ENCODE results near the gene PLEKHA6. TPM values are rescaled to one million over a fixed set of nuclear protein-coding genes. Genes with fewer than 3 reads are reported as not detected.

PLEKHA6 gene
- total RNA-seq, 1 donor from 2014 or later, result 0.21 TPM

GRCh38 chr1:204199579-204199978, 160.2 kb downstream of the PLEKHA6 start:
- H3K27ac Mint-ChIP-seq, result no peak overlapping the region
- no peaks in the 10 kb centered on the region for H3K4me1 Mint-ChIP-seq (ENCODE audit: low read depth)
- no peak overlapping the region for H3K4me3 Mint-ChIP-seq
- intact Hi-C loops (cut with micrococcal nuclease), result no loop called here
- H3K27me3 Mint-ChIP-seq (ENCODE audit: insufficient read depth), result peaks cover 9% of the 10 kb centered on the region
- H3K36me3 Mint-ChIP-seq (ENCODE audit: low read depth), result no peaks in the 10 kb centered on the region
- H3K9me3 Mint-ChIP-seq, result no peaks in the 10 kb centered on the region
- DNase-seq (ENCODE audit: low spot score), result no peak

- DNase-seq (ENCODE audit: low spot score), result no peak
- intact Hi-C loops (cut with micrococcal nuclease), result no loop called here
- Mint-ChIP-seq H3K9me3 (no peaks in the 10 kb centered on the region), H3K36me3 (ENCODE audit: low read depth) (no peaks in the 10 kb centered on the region), H3K4me1 (ENCODE audit: low read depth) (no peaks in the 10 kb centered on the region), H3K27ac (no peak overlapping the region), H3K27me3 (ENCODE audit: insufficient read depth) (peaks cover 3% of the 10 kb centered on the region), H3K4me3 (no peak overlapping the region)
Observed at GRCh38 chr1:204198348-204199340, 161.1 kb downstream of the PLEKHA6 start.

GRCh38 chr1:204197068-204197467, 162.7 kb downstream of the PLEKHA6 start:
- H3K4me3 Mint-ChIP-seq, result no peak overlapping the region
- no peaks in the 10 kb centered on the region for H3K36me3 Mint-ChIP-seq (ENCODE audit: low read depth)
- no peak overlapping the region for H3K27ac Mint-ChIP-seq

DNA sequence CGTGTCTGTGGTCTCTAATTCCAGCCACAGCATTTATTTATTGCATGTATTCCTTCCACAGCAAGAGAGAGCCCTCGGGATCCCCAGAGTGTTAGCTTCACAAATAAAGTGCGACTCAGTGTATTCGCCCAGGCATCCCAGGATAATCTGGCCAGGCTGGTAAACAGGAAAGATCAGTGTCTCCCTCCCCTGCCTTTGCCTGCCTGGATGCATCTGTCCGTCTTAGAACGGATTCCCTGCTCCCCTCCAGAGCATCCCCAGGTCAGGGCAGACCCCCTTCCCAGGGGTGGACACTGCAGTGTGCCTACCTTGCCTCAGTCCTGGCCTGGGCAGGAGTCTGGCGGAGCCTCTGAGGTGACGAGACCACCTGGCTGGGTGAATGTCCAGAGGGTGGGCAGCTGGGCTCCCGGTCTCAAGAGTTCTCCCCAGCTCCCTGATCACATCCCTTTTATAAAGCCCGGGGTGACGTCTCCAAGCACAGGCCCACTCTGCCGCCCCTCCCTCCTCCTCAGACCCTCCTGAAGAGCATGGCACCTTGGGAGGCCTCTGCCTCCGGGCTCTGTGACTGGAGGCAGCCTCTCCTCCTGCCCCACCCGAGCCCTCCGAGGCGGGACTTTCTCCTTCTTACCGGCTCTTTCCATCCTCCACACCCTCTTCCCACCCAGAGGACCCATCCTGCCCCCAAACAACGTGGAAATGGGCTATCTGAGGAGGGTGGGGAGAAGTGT, 163.5 kb downstream of the PLEKHA6 start, which contains the start of gene KISS1:
Gene KISS1 (minus strand): TSS at position 424 of the 728 bp plus-strand sequence. CDS start 3,615 bp downstream, outside the sequence.
- no peak for DNase-seq (ENCODE audit: low spot score)
- intact Hi-C loops (cut with micrococcal nuclease), result no loop called here
- Mint-ChIP-seq H3K4me1 (ENCODE audit: low read depth) (no peaks in the 10 kb centered on the region), H3K27me3 (ENCODE audit: insufficient read depth) (peaks cover 18% of the 10 kb centered on the region), H3K9me3 (no peaks in the 10 kb centered on the region), H3K27ac (no peak within 1 kb of the TSS), H3K4me3 (no peak within 1 kb of the TSS), H3K36me3 (ENCODE audit: low read depth) (no peaks in the 10 kb centered on the region)

More at GRCh38 chr1:204197068-204197467, 162.7 kb downstream of the PLEKHA6 start:
- intact Hi-C loops (cut with micrococcal nuclease), result no loop called here
- H3K4me1 Mint-ChIP-seq (ENCODE audit: low read depth), result no peaks in the 10 kb centered on the region
- H3K9me3 Mint-ChIP-seq, result no peaks in the 10 kb centered on the region
- no peak for DNase-seq (ENCODE audit: low spot score)
- H3K27me3 Mint-ChIP-seq (ENCODE audit: insufficient read depth), result peaks cover 12% of the 10 kb centered on the region

- intact Hi-C loops (cut with micrococcal nuclease), result no loop called here
- H3K4me3 Mint-ChIP-seq, result no peak overlapping the region
- H3K4me1 Mint-ChIP-seq (ENCODE audit: low read depth), result peaks cover 5% of the 10 kb centered on the region
- H3K27me3 Mint-ChIP-seq (ENCODE audit: insufficient read depth), result peaks cover 28% of the 10 kb centered on the region
- H3K27ac Mint-ChIP-seq, result no peak overlapping the region
- H3K36me3 Mint-ChIP-seq (ENCODE audit: low read depth), result no peaks in the 10 kb centered on the region
- H3K9me3 Mint-ChIP-seq, result no peaks in the 10 kb centered on the region
- DNase-seq (ENCODE audit: low spot score), result no peak
Observed at GRCh38 chr1:204194771-204195170, 165.0 kb downstream of the PLEKHA6 start.

GRCh38 chr1:204194080-204194479, 165.6 kb downstream of the PLEKHA6 start:
- no peaks in the 10 kb centered on the region for H3K9me3 Mint-ChIP-seq
- H3K36me3 Mint-ChIP-seq (ENCODE audit: low read depth), result no peaks in the 10 kb centered on the region
- intact Hi-C loops (cut with micrococcal nuclease), result no loop called here
- DNase-seq (ENCODE audit: low spot score), result no peak
- no peak overlapping the region for H3K27ac Mint-ChIP-seq
- no peak overlapping the region for H3K4me3 Mint-ChIP-seq
- H3K4me1 Mint-ChIP-seq (ENCODE audit: low read depth), result peaks cover 10% of the 10 kb centered on the region
- peaks cover 35% of the 10 kb centered on the region for H3K27me3 Mint-ChIP-seq (ENCODE audit: insufficient read depth)

- no peak for DNase-seq (ENCODE audit: low spot score)
- H3K27me3 Mint-ChIP-seq (ENCODE audit: insufficient read depth), result peaks cover 43% of the 10 kb centered on the region
- intact Hi-C loops (cut with micrococcal nuclease), result no loop called here
- H3K9me3 Mint-ChIP-seq, result no peaks in the 10 kb centered on the region
- no peak overlapping the region for H3K27ac Mint-ChIP-seq
- no peaks in the 10 kb centered on the region for H3K36me3 Mint-ChIP-seq (ENCODE audit: low read depth)
- no peak overlapping the region for H3K4me3 Mint-ChIP-seq
- H3K4me1 Mint-ChIP-seq (ENCODE audit: low read depth), result peaks cover 18% of the 10 kb centered on the region
Observed at GRCh38 chr1:204192589-204193352, 167.0 kb downstream of the PLEKHA6 start.

DNA sequence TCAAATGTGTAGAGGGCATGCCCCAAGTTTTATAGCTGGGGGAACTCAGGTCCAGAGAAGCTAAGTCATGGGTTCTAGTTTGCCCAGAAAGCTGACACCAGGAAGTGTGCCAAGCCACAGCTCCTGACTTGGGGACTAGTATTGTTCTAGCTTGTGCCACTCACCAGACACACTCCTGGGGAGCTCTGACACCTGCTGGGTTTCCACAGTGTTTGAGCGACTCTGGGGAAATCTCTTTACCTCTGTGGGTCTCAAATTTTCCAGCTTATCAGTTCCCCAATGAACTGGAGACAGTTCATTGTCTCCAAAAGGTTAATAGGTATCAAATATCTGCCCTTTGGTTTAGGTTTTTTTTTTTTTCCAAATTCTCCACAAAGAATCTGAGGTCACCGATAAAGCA, 167.7 kb downstream of the PLEKHA6 start:
- no peak overlapping the region for H3K4me3 Mint-ChIP-seq

DNA sequence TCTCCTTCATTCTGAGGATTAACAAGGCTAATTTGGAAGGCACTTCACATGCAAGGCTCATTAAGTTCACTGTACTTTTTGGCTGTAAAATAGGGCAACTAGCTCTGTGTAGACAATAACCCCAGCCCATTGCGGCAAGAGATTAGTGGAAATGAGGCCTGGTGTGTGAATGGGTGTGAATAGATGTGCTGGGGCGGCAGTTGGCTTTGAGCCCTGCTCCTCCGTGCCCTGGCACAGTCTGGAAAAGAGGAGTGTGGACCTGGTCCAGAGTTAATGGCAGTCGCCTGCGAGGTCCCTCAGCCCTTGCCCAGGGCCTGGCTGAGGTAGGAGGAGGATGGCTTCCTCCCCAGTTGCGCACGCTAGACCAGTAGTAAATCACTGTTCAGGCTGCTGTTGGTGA, 168.3 kb downstream of the PLEKHA6 start:
- intact Hi-C loops (cut with micrococcal nuclease), result no loop called here
- no peak for DNase-seq (ENCODE audit: low spot score)
- H3K9me3 Mint-ChIP-seq, result no peaks in the 10 kb centered on the region
- H3K36me3 Mint-ChIP-seq (ENCODE audit: low read depth), result no peaks in the 10 kb centered on the region
- peaks cover 18% of the 10 kb centered on the region for H3K4me1 Mint-ChIP-seq (ENCODE audit: low read depth)
- no peak overlapping the region for H3K4me3 Mint-ChIP-seq
- peaks cover 52% of the 10 kb centered on the region for H3K27me3 Mint-ChIP-seq (ENCODE audit: insufficient read depth)
- no peak overlapping the region for H3K27ac Mint-ChIP-seq

More for the DNA sequence above, 167.7 kb downstream of the PLEKHA6 start:
- no peaks in the 10 kb centered on the region for H3K36me3 Mint-ChIP-seq (ENCODE audit: low read depth)
- DNase-seq (ENCODE audit: low spot score), result no peak
- intact Hi-C loops (cut with micrococcal nuclease), result no loop called here
- H3K27me3 Mint-ChIP-seq (ENCODE audit: insufficient read depth), result peaks cover 50% of the 10 kb centered on the region
- peaks cover 18% of the 10 kb centered on the region for H3K4me1 Mint-ChIP-seq (ENCODE audit: low read depth)
- H3K9me3 Mint-ChIP-seq, result no peaks in the 10 kb centered on the region
- H3K27ac Mint-ChIP-seq, result no peak overlapping the region

DNA sequence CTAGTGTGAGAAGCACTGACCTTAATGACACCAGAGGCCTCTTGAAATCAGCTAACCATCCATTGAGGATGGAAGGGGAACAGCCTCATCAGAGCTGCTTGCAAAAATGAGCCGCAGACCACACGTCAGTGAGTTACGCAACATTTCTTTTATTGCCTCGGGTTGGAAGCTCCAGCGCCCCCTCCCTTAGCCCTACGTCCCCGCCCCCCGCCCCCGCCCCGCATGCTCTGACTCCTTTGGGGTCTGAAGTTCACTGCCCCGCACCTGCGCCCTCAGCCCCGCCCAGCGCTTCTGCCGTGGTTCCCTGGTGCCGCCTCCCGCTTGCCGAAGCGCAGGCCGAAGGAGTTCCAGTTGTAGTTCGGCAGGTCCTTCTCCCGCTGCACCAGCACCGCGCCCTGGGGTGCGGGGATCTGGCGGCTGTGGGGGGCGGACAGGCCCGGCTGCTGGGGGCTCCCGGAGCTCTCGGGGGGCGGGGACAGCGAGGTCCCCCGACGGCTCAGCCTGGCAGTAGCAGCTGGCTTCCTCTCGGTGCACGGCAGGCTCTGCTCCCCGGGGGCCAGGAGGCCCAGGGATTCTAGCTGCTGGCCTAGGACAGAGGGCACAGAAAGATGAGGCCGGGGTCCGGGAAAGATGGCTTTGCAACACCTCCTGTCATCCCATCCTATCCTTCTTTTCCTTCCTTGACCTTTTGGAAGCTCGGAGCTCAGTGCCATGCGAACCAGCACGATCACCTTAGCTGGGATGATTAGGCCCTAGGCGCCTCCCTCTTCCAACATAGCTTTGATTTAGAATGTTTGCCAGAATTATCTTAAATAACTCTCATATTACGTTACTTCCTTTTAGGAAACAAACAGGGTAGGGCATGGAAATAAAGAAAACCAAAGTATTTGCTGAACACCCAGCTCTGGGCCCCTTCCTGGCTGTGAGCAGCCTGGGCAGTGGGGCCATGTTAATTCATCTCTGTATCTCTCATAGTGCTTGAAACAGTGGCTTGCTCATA, 169.2 kb downstream of the PLEKHA6 start:
- Mint-ChIP-seq H3K9me3 (no peaks in the 10 kb centered on the region), H3K36me3 (ENCODE audit: low read depth) (no peaks in the 10 kb centered on the region), H3K27ac (no peak overlapping the region), H3K4me1 (ENCODE audit: low read depth) (peaks cover 18% of the 10 kb centered on the region), H3K27me3 (ENCODE audit: insufficient read depth) (peaks cover 52% of the 10 kb centered on the region), H3K4me3 (no peak overlapping the region)
- intact Hi-C loops (cut with micrococcal nuclease), result no loop called here
- DNase-seq (ENCODE audit: low spot score), result no peak

DNA sequence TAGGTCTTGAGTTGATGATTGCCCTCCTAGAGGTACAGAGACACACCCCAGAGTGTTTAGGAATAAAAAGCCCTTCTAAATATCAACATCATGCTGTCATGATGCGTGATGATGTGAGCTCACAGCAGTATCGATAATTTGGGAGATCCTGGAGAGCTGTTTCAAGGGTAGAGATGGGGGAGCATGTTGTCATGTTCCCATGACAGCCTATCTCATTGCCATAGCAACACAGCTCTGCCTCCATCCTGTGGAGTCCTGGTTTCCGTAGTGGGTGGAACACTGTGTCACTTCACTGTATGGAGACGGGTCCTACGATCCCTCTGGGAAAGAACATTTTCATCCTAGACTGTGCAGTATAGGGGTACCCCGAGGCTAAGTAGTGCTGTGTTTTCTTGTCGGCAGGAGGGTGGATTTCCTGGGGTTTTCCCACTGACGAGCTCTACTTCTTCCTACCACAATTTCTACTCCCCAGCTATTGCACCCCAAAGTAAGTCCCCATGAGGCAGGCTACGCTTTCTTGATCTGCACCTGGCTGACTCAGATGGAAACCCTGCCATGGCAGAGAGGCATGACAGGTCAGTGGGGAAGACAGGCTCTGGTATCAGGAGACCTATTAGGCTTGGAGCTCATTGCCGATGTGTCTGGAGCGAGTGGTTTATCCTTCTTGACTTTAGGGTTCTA, 170.6 kb downstream of the PLEKHA6 start:
- Mint-ChIP-seq H3K9me3 (no peaks in the 10 kb centered on the region), H3K36me3 (ENCODE audit: low read depth) (no peaks in the 10 kb centered on the region), H3K4me3 (peak overlapping the region; percentile 33), H3K27me3 (ENCODE audit: insufficient read depth) (peaks cover 62% of the 10 kb centered on the region), H3K27ac (no peak overlapping the region), H3K4me1 (ENCODE audit: low read depth) (peaks cover 18% of the 10 kb centered on the region)
- DNase-seq (ENCODE audit: low spot score), result no peak
- intact Hi-C loops (cut with micrococcal nuclease), result no loop called here
